ENCODE measurements around the gene HTR4.
"Not testable (repeated sequence)": the region's sequence is repeated elsewhere in the genome, so short reads cannot be mapped to it uniquely, and the experiment has no call there.

HTR4 gene

DNA sequence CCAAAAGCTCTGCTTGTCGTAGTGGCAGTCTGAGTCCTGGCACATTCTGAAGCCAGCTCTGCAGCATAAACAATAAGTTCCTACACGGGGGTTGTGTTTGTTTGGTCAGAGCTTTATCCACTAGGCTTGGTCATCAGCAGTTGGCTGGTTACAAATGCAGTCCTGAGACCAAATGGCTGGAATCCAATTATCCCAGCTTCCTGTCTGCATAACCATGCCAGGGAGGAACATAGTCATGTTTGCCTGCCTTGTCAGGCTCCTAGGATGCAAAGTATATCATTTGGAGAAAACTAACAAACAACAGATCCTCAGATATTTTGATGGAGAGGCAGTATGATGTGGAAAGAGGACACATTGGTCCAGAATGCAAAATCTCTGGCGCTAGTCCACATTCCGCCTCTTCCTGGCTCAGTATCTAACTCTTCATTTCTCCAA lies 184.8 kb downstream of the HTR4 start:
- no peak for DNase-seq

DNA sequence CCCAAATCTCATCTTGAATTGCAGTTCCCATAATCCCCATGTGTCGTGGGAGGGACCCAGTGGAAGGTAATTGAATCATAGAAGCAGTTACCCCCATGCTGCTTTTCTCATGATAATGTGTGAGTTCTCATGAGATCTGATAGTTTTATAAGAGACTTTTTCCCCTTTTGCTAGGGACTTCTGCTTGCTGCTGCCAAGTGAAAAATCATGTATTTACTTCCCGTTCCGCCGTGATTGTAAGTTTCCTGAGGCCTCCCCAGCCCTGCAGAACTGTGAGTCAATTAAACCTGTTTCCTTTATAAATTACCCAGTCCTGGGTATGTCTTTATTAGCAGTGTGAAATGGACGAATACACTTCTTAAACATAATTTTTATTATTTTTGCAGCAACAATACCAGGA lies 185.6 kb downstream of the HTR4 start:
- not testable (repeated sequence) for DNase-seq

DNA sequence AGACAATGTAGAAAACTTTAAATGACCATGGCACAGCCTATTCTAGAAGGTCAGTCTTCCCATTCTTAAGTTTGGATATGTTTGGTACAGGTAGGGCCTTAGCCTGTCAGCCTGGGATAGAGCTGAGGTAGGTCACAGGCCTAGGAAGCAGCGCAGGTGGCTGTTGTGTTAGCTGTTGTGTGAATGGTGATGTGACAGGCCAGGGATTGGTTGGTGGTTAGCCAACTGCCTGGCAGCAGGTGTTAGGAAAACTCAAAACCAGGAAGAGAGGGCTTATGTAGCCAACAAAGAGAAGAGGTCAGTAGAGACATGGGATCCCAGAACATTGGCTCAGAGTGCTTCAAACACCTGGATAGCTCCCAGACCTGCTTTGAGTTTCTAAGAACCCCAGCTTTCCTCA lies 186.4 kb downstream of the HTR4 start:
- no peak for DNase-seq

DNA sequence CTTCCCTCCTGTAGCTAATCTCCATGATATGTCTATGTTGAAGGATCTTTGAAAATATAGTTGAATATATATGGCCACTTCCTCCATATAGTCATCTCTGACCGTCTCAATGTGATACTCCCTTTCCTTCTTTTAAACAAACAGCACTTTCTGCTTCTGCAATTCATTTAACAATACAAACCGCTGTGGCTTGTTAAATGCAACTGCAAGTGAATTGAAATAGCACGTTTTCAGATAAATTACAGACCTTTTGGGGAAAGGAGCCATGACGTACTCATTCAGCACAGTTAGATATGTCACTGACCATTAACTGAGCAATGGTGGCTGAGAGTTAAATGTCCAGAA lies 188.1 kb downstream of the HTR4 start:
- DNase-seq, result no peak

DNA sequence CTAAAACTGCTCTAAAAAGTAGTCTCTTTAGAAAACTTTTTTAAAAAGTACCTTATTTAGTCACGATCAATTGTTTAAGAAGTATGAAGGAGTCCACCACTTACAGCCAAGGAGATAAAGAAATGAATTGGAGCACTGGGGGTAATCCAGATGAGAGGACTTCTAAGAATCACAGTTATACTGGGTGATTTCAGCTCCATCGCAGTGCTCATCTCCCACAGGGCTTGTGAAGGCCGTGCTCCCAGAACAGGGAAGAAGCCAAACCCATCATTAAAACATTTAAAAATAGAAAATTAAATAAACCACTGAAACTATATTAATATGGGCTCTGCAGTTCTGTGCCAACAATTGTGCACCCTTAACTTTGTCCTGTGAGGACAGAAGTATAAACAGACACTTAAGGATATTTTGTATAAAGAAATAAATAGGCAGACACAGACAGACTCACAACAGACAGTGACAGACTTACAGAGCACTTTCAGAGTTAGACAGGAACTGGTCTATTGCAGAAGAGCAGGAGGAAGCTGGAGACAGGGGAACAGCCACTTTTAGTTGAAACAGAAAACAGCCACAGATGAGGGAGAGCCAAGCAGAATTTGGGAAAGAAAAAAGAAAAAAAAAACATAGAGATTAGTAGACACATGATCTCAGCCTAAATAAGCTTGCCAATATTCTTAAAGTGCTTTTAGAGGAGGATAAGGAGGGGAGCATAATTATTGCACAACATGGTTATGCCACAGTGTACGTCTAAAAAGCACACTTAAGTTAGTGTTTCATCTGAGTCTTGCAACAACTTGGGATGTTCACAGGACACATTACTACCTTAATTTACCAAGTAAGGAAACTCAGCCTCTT lies 188.7 kb downstream of the HTR4 start:
- DNase-seq, result no peak

DNA sequence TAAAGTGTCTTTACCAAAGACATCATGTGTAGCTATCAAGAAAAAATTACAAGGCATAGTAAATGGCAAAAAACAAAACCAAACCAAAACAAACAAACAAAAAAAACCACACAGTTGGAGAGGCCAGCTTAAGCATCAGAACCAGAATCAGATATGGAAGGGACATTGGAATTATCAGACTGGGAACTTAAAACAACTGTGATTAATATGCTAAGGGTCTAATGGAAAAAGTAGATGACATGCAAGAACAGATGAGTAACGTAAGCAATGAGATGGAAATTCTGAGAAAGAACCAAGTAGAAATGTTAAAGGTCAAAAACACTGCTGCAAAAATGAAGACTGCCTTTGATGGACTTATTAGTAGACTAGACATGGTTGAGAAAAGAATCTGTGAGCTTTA lies 194.7 kb downstream of the HTR4 start:
- DNase-seq, result no peak

DNA sequence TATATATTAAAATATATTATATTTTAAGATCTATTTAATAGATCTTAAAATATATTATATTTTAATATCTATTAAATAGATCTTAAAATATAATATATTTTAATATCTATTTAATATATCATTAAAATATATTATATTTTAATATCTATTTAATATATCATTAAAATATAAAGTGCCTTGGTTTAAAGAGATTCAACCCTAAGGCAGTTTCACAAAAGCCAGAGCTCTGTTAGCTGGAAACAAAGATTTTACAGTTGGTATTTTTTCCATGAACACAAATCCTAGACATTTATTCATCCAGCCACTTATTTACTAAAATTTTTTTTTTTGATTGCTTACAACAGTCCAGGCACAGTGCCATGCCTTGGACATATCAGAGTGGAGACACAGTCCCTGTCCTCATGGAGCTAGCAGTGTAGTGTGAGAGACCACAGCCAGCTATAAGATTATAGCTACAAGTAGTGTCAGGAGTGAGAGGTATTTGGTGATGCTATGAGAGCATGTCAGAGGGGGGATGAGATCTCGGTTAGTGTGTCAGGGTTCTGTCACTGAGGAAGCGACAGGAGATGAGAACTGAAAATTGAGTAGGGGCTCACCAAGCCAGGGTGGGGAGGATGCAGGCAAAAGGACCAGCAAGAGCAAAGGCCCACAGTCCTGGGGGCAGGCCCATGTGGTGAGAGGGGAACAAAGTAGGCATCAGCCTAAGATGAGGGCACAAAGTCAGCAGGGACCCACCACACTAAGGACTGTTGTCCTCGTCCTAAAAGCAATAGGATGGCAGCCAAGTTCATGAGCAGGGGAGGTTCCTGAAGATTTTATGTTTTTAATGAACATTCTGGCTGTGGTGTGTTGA lies 196.1 kb downstream of the HTR4 start:
- no peak for DNase-seq

DNA sequence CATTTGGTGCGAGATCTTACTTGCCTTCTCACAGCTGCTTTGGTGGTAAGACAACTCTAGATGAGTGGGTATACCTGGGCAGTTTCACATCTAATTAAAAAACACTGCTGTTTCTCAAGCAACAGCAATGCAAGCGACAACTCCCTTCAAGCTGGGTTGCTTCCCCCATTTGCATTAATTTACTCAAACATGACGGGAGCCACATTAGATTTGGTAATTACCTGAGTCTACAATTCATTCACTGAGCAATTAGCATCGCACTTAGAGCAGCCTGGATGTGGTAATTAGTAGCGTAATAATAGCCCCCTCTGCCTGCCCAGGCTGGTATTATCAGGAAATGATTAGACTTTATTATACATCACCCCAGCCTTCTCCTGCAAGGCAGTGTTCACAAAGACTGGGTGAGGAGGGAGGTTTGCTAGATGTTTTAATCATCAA lies 197.1 kb downstream of the HTR4 start:
- DNase-seq, result no peak

DNA sequence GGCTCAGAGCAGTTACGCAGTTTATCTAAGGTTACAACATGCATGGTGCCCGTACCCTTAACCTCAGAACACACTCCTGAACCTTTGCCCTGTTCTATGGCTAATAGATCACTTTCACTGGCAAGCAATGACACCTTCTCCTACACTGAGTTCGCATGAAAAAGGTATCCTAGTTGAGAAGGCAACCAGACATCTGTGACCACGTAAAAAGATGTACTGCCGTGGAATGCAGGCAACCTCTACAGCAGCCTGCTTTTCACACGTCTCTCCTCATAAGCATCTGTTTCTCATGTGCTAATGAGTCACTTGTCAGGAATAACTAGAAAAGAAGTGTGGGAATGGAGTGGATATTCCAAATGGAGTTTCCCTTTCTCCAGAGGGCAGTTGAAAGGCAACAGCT lies 199.1 kb downstream of the HTR4 start:
- DNase-seq, result no peak

DNA sequence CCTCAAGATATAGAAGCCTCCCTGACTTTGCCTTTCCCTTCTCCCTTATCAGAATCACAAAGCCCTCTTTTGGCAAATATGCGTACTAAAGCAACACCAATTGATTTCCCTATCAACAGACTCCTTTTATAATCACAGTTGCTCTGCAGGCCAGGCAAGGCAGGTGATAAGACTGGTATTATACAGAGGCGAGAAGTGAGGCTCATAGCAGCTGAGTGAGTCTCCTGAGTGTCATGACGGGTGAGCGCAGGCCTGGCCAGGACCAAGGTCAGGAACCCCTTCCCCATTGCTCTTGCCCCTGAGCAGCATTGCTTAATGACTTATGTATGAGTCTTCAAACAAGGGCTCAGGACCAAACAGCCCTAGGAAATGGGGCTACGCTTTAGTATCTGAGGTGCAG lies 199.8 kb downstream of the HTR4 start:
- DNase-seq, result no peak

DNA sequence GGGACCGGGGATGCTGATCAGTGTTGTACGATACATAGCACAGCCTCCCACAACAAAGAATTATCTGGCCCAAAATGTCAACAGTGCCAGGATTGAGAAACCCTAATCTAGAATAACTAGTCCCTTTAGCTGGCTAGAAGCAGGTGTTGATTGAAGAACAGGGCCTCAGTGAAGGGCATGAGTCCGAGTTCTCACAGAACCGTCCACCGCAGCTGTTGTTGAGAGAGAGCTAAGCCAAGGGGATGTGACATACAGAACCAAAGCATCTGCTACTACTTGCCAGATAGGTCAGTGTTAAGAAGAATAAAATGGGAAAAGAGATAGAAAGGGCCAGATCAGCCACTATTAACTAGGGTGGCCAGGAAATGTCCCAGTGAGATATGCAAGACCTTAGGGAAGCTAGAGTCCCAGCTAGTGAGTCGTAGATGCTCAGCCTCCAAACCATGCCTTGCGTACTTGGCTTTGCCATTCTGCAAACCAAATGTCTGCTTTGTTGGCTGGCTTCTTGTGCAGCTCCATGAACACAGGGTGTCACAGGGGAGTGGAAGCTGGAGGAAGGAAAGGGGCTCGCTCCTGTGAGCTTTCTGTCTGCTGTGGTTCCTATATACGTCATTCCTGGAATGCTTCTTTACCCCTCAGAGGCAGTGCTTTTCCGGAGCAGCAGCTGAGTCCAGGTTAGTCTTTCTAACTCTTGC lies 201.7 kb downstream of the HTR4 start:
- DNase-seq, result no peak

DNA sequence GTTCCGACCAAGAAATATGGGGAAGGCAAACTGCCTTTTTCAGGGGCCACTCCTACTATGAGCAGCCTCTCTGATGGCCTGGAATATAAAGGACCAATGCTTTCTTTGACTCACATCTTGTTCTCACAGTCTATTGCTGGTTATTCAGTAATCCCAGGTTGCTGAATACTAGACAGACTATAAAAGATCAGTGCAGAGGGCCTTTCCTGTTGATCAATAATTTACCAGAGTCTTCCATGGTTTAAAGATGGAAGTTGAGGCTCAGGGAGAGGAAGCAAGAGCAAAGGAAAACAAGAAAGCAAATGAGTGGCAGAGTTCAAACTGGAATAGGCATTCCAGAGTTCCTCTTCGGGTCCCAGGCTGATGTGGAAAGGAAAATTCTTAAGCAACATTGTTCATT lies 207.7 kb downstream of the HTR4 start:
- DNase-seq, result no peak

DNA sequence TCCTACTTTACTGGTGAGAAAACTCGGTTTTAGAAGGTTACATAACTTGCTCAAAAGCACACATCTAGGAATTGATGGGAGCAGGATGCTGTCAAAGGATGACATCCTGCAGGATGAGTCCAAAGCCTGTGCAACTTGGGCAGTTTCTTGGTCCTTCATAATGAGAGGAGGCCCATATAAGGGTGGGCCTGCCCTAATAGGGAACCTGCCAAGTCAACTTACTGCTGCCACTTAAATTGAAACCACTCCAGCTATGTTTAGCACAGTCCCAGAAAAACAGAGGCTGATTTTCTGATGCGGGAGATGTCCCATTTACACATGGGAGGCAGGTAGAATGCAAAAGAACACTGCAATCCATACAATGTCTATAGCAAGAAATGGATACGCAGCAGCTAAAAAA lies 208.7 kb downstream of the HTR4 start:
- no peak for DNase-seq

DNA sequence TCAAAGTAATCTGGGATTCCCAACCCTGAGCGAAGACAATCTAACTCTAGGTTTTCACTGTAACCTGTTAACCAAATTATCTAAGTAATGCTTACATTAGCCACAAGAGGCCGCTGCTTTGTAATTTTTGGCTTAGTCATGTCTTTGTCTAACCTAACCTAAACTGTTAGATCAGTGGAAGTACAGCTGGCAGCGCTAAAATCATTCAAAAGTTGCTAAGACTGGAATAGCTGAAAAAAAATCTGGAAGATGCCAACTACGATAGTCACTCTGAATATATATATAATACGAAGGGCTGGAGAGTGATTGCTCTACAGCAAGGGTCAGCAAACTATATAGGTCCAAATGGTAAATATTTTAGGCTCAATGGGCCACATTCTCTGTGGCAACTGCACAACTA lies 210.3 kb downstream of the HTR4 start:
- no peak for DNase-seq

DNA sequence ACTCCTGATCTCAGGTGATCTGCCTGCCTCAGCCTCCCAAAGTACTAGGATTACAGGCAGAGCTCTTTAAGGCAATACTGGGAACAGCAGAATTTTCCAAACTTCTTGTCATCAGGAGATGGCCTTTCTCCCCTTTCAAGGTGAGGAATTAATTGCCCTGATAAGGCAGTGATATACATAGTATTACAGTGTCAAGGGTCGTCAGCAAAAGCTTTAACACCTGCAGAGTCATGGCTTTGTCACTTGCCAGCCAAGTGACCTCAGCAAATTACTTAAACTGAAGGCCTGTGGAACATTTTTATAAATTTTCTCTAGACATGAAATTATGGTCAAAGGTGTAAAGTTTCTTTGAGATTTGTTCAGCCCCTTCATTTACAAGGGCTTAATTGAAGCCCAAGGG lies 211.1 kb downstream of the HTR4 start:
- DNase-seq, result no peak

DNA sequence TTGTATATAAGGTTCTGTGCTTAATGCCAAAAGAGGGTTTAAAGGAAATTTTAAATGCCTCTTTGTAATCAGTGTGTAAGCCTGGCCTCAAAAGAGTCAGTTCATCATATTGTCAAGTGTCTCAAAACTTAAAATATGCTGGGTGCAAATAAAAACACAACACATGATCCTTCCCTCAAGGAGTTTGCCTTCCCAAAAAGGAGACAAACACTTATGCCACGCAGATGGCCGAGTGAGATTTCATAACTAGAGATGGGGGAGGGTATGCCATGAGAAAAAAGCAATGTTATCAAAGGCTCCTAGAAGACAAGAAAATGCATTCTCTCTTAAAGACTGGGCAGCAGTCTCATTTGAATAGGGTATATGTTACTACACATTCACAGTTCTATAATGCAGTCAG lies 215.4 kb downstream of the HTR4 start:
- DNase-seq, result no peak

DNA sequence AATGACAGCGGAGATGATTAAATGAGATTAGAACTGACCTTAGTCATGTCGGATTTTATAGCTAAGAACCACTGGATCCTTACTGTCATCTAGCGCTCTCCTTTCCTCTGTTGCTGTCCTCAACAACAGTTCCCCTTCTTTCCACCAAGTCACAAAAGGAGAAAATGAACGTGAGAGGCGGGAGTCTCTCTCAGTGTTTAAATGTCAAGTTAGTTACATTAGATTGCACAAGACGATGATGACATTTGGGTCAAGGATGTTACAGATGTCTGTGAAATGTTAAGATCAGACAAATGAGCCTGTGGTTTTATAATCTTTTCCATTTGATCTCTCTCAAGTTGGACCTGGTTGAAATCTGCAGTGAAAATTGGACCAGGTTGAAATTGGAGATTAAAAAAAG lies 217.1 kb downstream of the HTR4 start:
- DNase-seq, result no peak

DNA sequence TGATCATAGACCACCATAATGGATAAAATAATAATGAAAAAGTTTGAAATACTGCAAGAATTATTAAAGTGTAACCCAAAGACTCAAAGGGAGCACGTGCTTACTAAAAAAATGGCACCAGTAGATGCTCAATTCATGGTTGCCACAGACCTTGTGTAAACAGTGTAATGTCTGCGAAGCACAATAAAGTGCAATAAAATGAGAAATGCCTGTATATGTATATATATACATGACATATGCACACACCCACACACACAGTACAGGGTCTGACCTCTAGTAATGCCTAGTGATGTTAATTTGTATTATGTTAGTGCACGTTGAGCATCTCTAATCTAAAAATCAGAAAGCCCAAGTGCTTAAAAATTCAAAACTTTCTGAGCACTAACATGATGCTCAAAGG lies 218.3 kb downstream of the HTR4 start:
- no peak for DNase-seq

DNA sequence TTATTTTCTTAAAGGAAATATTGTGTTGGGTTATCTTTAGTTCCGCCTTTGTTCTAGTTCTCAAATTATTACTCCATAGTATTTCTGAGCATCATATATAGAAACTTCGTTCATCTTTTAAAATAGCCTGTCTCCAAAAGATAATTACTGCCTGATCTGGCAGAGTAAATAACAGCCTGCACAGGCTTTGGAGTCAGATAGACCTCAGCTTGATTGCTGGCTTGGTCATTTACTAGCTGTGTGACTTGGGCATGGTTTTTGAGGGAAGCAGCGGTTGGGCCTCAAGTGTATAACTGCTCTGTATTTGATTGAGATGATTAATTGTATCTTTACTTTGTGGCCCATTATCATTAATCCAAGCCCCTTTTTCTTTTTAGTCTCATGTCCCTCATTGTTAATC lies 220.5 kb downstream of the HTR4 start:
- no peak for DNase-seq

All from activated effector memory CD4-positive, alpha-beta T cell treated with Interleukin-2 at 50 U/mL for 16 hours (primary cell).